LHCN-M2 (cell line): ENCODE results near the gene SOX2. TPM values are rescaled to one million over a fixed set of nuclear protein-coding genes. Genes with fewer than 3 reads are reported as not detected.

Experiments used
- DNase-seq: peaks from one replicate; pipeline ENCODE4 v3.0.0-alpha.2; 2012; ENCODE audit warnings: low read depth
- total RNA-seq: library from RNA; depleted of rRNA; stranded (reverse); fragments of >200 nt; gene quantifications from 2 replicates; pipeline ENCODE4 v1.2.3, GENCODE V29; 2014

SOX2 gene
- total RNA-seq, 1 experiment from 2014 or later = not detected

DNA sequence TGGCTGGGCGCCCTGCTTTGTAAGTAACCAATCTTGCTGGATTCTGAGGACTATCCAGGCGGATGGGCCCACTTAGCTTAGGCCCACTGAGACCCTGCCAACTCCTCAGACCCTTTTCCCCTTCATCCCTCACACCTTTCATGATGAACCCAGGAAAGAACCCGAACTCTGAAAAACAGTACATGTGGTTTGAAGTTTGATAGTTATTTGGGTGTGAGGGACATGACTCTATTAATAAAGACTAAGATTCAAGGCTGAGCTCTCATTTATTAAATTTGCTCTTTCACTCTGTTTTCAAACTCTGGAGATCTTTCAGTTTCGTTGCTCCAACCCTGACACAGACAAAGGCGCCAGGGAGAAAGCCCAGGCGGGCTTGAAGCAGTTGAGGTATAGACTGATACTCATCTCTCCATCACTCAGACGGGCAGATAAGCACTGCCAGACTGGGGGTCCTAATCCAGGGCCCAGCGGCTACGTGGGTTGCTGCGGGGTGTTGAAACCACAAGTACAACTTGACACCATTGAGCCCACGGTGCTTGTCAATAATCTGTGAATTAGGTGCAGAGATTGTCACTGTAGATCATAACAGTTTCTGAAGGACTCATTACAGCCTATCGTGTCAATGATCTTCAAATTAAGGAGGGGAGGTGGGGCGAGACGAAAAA lies 7.2 kb upstream of the SOX2 start:
- no peak for DNase-seq

DNA sequence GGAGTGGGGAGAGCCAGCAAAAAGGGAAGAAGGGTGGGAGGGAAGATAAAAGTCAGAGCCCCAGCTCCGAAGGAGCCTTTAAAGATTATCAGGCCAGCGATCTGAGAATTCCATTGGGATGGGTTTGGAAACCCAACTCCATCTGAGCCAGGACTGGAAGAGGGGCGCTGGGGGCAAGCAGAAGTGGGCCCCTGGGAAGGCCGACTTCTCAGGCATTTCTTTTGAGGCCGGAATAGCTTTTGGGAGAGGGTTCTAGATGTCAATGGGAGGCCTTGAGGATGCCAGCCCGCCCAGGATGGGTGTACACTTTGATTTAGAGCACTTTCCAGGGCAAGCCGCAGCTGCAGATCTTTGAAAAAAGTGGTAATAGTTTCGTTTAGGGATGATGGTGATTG lies 6.6 kb upstream of the SOX2 start:
- DNase-seq = no peak

DNA sequence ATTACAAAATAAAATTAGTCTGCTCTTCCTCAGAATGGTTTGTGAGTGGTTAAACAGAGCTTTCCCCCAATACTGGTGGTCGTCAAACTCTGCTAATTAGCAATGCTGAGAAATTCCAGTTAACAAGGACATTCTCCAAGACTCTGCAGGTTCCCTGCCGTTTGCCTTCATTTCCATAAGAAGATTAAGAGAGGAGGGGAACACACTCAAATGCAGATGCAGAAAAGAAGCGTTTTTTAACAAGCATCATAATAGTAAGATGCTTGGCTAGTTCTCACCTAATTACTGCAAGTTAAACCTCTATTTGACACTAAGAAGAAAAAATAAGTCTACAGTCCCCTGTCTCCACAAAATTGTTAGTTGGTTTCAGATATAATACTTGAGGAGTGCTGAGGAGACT lies 3.7 kb upstream of the SOX2 start:
- no peak for DNase-seq

DNA sequence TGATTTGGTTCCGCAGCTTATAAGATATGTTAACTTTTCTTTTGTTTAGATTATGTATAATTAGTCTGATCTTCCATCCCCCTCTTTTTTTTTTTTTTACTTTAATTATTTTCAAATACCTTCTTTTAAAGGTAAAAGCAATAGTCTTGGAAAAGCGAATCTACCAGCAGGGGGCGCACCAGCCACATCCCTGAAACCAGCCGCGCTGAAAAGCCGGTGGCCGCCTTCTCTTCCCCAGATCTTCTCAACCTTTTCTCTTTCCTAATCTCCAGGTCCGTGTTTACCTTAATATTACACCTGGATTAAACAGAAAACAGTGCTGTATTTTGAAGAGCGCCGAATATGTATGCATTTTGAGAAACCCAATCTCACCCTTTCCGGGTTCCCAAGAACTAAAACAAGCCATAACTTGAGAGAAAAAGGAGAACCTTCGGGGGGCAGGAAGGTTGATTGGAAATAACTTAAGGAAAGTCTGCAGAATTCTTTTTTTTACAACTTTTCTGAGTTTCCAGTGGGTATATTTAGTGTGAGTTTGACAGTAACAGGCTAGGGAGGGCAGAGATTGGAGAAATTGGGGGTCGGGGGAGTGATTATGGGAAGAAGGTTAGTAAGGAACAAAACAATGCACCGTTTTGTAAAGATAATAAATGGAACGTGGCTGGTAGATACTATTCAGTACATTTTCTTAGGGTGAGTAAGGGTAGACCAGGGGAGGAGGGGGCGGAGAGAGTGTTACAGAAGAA lies 2.0 kb upstream of the SOX2 start:
- peak; percentile 22 for DNase-seq

DNA sequence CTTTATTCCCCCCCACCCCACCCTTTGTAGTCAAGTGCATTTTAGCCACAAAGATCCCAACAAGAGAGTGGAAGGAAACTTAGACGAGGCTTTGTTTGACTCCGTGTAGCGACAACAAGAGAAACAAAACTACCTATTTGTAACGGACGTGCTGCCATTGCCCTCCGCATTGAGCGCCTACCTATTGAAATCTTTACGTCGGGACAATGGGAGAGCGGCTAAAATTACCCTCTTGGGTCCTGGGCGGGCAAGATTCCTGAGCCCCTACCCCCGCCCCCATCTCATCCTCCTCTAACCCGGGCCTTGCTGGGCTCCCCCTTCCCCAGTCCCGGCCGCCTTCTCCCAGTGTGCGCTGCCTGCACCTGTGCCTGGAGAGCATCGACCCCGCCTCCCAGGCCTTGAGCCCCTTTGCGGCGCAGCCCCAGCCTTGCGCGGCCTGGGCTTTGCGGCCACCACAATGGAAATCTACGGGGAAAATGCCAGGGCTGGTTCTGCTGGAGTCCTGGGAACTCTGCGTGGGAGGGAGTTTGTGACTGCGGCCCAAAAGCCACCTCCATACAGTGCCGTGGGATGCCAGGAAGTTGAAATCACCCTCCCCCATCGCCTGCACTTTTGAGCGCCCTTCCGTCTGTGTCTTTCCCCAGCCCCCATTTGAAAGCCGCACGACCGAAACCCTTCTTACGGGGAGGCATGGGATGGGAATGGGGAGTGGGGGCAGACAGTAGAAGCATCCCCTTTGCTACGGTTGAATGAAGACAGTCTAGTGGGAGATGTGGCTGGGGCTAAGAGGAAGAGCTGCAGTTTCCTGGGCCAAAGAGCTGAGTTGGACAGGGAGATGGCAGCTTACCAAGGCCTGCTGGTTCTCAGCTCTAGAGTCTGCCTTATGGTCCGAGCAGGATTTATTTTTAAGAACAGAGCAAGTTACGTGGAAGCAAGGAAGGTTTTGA lies 1.1 kb upstream of the SOX2 start:
- no peak for DNase-seq

DNA sequence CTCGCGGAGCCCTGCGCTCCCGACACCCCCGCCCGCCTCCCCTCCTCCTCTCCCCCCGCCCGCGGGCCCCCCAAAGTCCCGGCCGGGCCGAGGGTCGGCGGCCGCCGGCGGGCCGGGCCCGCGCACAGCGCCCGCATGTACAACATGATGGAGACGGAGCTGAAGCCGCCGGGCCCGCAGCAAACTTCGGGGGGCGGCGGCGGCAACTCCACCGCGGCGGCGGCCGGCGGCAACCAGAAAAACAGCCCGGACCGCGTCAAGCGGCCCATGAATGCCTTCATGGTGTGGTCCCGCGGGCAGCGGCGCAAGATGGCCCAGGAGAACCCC lies 464 bp downstream of the SOX2 start:
- no peak for DNase-seq

DNA sequence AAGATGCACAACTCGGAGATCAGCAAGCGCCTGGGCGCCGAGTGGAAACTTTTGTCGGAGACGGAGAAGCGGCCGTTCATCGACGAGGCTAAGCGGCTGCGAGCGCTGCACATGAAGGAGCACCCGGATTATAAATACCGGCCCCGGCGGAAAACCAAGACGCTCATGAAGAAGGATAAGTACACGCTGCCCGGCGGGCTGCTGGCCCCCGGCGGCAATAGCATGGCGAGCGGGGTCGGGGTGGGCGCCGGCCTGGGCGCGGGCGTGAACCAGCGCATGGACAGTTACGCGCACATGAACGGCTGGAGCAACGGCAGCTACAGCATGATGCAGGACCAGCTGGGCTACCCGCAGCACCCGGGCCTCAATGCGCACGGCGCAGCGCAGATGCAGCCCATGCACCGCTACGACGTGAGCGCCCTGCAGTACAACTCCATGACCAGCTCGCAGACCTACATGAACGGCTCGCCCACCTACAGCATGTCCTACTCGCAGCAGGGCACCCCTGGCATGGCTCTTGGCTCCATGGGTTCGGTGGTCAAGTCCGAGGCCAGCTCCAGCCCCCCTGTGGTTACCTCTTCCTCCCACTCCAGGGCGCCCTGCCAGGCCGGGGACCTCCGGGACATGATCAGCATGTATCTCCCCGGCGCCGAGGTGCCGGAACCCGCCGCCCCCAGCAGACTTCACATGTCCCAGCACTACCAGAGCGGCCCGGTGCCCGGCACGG lies 991 bp downstream of the SOX2 start:
- no peak for DNase-seq

DNA sequence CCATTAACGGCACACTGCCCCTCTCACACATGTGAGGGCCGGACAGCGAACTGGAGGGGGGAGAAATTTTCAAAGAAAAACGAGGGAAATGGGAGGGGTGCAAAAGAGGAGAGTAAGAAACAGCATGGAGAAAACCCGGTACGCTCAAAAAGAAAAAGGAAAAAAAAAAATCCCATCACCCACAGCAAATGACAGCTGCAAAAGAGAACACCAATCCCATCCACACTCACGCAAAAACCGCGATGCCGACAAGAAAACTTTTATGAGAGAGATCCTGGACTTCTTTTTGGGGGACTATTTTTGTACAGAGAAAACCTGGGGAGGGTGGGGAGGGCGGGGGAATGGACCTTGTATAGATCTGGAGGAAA lies 1.5 kb downstream of the SOX2 start:
- no peak for DNase-seq

DNA sequence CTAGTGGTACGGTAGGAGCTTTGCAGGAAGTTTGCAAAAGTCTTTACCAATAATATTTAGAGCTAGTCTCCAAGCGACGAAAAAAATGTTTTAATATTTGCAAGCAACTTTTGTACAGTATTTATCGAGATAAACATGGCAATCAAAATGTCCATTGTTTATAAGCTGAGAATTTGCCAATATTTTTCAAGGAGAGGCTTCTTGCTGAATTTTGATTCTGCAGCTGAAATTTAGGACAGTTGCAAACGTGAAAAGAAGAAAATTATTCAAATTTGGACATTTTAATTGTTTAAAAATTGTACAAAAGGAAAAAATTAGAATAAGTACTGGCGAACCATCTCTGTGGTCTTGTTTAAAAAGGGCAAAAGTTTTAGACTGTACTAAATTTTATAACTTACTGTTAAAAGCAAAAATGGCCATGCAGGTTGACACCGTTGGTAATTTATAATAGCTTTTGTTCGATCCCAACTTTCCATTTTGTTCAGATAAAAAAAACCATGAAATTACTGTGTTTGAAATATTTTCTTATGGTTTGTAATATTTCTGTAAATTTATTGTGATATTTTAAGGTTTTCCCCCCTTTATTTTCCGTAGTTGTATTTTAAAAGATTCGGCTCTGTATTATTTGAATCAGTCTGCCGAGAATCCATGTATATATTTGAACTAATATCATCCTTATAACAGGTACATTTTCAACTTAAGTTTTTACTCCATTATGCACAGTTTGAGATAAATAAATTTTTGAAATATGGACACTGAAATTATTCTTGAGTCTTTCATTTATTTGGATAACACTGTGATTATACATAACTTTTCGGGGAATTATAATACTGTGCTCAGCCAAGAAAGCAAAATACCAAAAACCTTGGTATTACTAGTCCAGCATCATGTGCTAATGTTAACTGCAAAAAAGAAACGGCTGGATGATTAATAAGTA lies 2.2 kb downstream of the SOX2 start:
- no peak for DNase-seq

DNA sequence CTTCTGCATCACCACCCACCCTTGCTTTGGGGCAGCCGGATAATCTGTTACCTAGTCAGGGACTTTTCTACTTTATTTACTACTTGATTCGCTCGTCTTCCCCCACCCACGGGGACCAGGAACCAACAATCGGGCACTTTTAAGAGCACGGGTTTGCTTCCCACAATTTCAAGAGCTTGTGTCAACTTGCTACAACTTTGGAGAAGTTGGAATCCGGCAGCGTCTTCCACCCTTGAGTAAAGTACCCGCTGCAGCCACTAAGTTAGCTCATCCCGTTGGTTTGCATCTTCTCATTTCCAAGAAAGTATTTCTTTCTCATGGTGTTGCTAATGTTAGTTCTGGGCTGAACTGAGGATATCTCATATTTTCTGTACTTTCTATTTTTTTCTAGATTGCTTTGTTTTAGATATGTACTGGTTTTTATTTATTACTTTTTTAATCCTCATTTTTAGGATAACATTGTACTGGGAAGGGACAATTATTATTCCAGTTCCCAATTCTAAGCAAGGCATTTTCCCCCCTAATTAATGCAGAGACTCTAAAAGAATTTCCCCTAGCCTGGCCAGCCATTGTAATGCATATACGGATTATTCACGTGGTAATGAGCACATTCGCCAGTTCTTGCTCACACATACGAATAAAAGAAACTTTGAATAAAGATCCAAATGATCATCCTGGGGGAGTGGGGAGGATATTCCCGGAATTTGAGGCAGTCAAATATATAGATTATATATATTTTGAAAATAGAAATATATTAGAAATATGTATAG lies 4.0 kb downstream of the SOX2 start:
- no peak for DNase-seq

DNA sequence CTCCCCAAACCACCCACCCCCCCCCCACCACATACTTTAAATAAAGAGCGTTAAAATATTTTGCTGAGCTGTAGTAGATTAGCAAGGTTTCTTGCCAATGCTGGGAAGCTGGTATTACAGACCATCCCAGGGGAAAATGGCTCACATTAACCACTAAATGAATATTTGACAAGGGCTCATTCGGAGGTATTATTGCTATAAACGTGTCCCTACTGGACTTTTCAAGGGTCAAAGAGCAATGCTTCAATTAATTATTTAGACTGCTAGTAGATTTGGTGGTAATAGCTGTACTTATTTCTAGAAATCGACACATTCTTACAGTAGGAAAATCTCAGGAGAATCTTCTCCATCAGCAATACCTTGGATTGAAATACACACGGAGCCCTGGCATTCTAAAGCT lies 5.2 kb downstream of the SOX2 start:
- no peak for DNase-seq

DNA sequence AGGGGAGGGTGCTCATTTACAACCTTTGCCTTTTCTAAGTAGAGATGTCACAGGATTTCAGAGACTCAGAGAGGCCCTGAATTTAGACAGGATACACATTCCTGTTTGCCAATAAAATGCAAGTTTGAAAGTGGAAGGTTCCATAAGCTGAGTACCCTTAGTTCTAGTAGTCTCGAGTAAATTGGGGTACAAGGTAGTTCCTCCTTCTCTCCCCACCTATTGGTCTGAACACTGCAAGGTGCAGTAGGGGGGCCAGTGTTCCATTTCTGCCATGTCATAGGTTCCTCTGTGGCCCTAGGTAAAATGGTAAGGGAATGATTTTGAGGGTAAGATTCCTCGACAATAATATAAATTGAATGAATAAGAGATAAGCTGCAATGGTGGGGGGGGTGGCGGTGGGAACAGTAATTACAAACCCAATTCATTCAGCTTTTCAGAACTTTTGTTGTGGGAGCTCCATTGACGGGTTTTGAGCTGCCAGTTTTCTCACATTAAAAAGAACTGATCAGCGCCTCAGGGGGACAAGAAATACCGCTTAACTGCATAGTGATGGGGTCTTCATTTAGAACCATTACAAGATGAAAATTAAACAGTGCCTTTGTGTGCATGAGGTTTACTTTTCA lies 5.9 kb downstream of the SOX2 start:
- DNase-seq = no peak

DNA sequence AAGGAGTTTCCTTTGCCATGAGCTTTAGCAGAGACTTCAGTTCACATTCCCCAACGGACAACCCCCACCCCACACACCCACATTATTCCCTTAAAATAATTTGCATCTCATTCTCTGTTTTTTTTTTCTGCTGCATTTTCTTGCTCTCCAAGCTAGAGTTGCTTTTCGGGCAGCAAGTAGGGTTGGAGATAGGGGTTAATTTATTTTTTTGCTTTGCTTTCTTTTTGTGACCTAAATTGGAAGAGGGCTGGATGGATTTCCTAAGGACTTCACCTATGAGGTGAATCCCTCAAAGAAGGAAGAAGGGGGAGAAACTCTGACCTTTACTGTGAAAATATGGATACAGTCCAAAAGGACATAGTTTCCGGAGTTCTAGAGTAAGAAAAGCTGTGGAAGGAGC lies 6.6 kb downstream of the SOX2 start:
- DNase-seq = no peak

DNA sequence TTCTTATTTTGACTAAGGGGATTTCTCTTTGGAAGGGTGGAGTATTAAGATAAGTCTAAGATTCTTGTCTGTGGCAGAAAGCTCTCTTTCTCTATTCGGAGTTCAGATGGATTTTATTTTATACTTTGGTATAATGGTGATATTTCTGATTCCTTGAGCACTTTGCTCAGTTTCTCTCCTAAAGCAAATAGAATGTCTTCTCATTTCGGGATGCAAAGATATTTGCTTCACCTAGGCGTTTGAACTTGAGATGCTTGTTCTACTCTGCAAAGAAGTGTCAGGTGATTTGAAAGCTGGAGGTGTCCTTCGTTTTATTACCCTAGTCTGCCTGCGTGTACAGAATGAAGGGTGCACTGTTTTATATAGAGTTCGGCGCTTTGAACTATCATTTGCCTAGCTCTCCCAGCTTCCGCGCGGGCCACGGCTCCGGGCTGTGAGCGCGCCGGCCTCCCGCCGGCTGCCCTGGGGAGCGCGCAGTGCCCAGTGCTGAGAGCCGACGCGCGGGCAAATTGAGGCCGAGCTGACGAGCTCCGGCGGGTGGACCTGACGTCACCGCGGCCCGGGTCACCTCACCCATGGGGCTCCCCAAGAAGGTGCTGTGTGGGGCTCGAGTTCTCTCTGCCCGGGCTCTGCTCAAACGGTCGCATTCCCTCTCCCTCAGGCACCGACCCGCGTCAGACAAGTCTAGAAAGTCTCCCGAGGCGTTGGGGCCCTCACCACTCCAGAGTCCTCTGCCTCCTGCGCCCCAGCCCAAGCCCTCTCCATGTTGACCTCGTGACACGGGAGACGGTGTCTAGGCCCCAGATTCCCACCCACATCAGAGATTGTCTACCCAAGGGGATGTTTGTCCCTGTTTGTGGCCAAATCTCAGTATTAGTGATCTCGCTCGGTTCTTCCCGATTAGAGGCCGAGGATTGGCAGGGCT lies 7.5 kb downstream of the SOX2 start:
- DNase-seq = no peak

DNA sequence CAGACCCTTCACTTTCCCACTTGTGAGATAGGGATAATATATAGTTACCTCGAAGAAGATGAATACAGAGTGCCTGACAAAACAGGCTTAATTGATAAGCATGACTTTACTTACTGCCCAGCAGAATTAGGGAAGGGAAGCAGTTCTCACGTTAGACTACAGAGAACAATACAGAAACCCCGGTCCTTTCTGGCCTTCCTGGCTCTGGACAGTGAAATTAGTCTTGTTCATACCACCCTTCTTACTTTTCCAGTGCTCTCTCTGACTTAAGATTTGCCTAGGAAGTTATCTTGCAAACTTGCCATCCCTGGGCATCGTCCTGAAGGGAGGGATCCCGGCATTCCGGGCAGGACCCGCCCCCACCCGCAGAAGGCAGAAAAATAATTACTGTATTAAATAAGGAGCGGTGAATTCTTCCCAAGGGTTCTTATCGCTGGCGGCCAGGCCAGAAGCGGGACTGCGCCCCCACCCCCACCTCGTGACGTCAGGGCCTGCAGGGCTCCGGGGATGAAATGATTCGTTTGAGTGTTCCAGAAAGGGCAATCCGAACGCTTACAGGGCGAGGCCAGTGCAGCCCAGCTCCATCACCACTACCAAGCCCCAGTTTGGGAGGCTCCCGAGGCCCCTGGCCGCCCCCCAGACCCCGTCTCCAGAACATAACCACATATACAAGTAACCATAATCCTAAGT lies 8.4 kb downstream of the SOX2 start:
- no peak for DNase-seq

DNA sequence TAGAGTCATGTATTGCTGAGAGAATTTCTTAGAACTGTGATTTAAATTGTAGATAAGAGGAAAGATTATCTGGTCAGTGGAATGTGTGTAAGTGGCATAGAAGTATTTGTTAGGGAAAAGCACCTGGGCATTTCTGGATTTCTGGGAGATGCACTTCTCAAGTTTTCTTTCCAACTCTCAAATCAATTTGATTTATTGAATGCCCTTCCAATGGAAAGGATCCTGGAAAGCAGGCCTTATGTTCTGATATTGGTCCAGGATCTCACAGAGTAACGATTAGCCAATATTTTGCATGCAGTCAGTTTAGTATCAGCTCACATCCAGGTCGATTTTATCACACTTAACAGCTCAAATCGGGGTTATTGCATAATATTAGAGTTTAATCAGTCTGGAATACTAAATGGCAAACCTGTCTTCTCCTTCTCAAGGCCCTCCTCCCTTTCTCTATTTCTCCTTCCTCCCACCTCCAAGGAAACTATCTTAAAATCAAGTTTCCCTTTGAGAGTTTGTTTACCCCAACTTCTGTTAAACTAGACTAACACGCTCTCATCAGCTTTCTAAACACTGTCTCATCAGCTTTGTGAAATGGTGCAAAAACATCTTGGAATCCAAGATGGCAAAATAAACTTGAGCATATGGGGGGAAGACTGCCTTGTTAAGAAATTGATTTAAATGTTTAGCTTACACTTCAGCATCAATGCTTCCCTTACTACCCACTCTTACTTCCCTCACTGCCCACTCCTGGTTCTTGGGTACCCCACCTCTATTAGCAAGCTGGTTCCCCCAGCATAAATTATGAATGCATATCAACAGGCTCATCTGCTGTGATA lies 9.5 kb downstream of the SOX2 start:
- no peak for DNase-seq

DNA sequence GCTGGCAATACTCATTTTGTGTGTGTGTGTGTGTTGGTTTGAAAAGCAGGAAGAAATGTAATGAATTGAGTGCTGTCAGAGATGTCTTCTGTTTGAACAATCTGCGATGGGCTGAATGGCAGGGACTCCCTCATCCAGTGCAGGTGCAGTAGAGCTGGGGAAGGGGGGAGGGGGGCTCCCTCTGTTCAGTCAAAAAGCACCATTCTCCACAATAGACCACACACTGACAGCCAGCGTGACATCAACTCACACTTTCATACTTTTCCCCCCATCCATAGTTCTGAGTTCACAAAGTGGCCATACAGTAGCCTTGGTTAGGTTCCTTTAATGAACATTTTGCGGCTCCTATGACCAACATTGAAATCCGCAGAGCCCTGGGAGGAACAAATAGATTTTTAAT lies 10.4 kb downstream of the SOX2 start:
- no peak for DNase-seq
